ENCODE data around the gene SPEF2.
"Not testable (repeated sequence)": the region's sequence is repeated elsewhere in the genome, so short reads cannot be mapped to it uniquely, and the experiment has no call there.

The SPEF2 gene

DNA sequence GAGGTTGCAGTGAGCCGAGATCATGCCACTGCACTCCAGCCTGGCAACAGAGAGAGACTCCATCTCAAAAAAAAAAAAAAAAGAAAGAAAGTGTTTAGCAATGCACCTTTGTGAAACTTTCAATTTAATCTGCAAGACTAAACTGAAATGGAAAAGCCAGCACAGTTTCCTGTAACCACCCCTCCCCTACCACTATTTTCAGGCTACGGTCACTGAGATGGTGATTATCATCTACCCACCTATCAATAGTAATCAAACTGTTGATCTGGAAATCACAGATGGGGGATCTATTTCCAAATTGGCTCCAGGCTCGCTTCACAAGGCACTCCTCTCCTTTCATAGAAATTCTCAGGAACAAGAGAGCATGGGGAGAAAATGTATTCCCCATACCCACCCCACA is 208.4 kb downstream of the SPEF2 start:
- DNase-seq = no peak

- DNase-seq = no peak
These were observed 208.9 kb downstream of the SPEF2 start for GRCh38 chr5:35826554-35826953.

GRCh38 chr5:35828082-35828598 is 210.5 kb downstream of the SPEF2 start:
- no peak for DNase-seq

- no peak for DNase-seq
These were observed 212.9 kb downstream of the SPEF2 start for GRCh38 chr5:35830587-35830986.

- DNase-seq = no peak
These were observed 215.1 kb downstream of the SPEF2 start for GRCh38 chr5:35832762-35833161.

DNA sequence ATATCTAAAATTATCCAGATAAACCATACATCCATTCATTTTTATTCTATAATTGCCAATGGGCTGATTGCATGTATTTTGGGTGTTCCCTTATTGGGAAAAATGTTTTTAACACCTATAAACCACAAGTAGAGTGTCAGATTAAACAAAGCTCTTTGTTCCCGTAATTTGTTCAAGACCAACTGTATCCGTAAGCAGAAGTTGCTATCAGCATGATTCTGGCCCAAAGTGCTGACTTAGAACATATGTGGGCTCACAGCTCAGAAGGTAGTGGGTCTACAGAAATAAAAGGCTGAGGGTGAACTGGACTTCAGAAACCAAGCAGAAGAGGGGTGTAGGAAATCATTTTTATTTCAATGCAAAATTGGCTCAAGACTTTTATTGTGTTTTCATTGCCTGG is 215.6 kb downstream of the SPEF2 start:
- DNase-seq = no peak

DNA sequence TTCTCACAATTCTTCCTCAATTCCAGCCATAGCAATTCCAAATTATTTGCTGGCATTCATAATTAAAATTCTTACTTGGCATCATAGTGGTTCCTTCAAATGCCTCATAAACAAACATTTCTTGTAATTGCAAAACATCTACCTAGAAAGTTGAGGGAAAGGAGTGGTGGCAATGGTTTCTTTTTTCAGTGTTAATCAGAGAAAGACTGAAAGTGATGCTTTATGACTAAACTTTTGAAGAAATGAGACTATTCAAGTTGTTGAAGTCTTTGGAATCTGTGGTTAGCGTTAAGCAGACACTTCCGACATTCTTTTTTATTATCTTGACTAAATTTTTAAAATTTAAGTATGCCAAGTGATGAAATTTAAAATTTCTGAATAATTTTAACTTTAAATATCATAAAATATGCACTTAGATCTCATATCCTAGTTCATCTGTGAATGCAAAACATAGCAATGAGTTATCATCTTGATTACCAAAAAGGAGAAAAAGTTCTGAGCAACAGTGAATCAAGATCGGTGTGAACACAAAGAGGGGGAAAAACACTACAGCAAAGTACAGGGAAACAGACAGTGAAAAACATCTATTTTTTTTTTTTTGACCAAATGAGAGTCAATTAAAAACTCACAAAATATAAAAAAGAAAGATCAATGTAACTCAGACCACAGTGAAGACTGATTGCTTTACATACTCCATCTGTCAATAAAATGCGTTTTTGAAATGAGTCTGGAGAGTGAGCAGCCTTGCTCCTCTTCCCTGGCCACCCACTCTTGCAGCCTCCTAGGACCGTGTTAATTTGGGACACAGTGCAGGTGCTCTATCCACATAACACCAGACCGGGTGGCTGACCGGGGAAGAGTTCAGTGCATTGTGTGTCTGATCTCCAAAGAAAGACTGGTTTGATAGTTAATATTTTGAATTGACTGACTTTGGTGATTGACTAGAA is 218.4 kb downstream of the SPEF2 start:
- DNase-seq = no peak

DNA sequence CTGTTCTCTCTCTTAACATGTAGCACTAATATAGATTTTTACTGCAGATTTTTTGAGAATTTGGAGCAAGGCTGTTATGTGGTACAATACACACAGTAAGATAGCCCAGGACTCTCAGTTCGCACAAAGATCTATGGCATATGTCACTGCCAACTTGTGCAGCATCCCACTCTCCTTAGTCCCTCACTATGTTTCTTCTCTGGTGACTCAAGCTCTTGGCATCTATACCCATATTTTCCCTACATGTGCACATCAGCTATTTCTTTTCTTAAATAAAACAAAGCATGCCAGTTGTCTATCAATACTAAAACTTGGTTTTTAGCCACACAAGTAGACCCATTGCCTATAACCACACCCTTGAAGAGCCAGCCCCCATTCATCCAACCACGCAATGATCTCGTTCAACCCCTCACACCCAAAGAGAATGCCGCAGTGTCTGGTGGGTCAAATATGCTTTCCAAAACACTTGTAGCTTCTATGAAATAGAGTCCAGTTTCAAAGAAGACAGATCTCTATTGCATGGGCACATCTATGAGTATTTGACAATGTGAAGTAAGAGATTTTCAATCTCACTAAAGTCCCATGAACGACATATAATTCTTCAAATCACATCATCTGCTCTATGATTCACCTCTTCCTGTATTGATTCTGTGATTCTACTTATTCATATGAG is 220.8 kb downstream of the SPEF2 start:
- no peak for DNase-seq

DNA sequence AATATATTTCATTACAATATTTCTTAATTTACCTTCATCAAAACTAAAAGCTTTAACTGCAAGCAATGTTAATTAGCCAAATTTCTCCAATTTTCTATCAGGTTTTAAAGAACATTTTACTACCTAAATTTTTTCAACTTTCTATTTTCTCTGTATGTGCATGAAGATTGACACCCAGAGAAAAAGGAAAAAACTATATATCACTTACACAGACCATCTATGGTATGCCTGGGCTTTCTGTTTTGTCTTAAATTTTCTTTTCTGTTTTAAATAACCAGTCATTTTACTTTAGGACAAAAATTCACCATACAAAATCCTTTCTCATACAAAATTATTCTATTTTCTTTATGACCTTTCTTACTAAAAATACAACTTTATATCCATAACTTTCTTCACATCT is 225.2 kb downstream of the SPEF2 start:
- no peak for DNase-seq

- not testable (repeated sequence) for DNase-seq
These were observed 227.8 kb downstream of the SPEF2 start for GRCh38 chr5:35845508-35845907.

- DNase-seq = no peak
These were observed 229.8 kb downstream of the SPEF2 start for GRCh38 chr5:35847491-35847890.

DNA sequence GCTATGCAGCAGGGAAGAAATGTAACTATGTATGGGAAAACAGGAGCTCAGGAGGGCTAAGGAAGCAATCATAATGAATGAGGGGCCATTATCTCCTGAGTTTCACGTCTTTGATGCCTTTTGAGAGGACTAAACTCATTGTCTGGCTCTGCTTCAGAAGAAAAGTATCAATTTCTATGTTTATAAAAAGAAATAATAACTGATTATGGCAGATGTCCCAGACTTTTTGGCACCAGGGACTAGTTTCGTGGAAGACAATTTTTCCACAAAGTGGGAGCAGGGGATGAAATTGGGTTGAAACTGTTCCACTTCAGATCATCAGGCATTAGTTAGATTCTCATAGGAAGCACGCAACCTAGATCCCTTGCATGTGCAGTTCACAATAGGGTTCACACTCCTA is 230.3 kb downstream of the SPEF2 start:
- DNase-seq = no peak

GRCh38 chr5:35849860-35850259 is 232.2 kb downstream of the SPEF2 start:
- DNase-seq = no peak

- no peak for DNase-seq
These were observed 233.5 kb downstream of the SPEF2 start for GRCh38 chr5:35850967-35851680.

DNA sequence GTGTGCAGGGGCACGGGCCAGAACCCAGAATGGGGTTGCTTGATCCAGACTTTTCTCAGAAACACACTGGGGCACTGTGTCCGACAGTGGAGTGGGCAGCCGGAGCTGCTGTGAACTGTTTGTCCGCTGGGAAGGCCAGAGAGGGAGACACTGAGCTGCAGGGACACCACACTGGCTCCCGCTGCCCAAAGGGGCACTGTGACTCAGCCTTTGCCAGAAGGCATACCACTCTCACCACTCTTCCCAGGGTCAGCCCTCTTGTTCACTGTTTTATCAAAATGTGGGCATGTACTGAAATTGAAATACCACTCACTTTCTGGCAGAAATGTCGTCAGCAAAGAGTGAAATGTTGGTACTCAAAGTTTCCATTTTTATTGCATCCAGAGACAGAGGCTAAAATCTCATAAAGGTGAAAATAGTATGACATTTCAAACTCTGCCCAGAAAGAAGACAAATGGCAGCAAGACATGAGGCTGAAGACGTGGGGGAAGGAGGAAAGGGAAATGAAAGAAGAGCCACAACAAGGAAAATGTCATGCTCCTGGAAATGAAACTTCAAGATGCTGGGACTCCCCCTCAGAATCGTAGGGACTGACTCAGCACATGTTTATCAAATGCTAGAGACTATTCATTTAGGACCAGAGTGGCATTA is 234.5 kb downstream of the SPEF2 start:
- DNase-seq = no peak

DNA sequence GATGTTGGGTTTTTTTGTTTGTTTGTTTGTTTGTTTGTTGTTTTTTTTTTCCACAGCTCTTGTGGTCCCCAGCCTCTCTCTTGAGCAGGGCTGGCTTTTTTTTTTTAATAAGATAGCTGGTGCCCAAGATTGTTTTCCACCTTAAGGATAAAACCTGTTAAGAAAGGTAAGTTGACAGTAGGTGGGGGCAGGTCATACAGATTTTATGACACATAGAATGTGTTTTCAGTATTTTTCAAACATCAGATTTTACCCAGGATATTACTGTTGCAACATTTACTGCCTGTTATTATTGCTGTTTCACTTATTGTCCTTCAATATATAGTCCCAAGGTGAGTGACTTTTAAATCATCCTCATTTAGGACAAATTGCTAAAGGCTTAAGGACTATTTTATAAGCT is 235.1 kb downstream of the SPEF2 start:
- DNase-seq = no peak

DNA sequence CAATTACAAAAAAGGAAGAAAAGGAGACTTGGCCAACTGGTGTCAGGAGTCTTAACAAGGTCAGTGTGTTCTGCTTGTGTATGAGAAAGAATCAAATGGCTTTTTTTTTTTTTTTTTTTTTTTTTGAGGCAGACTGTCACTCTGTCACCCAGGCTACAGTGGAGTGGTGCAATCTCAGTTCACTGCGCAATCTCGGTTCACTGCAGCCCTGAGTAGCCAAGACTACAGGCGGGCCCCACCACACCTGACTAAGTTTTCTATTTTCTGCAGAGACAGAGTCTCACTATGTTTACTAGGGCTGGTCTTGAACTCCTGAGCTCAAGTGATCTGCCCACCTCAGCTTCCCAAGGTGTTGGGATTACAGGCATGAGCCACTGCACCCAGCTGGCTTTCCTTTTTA is 236.0 kb downstream of the SPEF2 start:
- no peak for DNase-seq

DNA sequence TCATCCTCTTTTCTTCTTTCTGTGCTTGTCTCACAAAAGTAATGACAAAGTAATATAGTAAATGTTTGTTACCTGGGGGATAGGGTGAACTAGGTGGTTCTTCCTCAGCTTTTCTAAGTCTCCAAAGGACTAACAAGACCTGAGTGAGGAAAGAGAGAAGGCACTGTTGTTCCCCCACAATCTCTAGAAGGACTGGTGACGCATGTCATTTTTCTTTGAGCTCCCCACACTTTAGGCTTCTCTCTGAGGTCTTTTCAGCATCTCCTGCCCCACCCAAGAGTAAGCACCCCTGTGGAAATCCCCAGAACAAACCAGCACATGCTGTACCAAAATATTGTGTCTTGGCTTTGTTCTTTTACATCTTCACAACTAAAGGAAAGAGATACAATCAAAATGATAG is 236.6 kb downstream of the SPEF2 start:
- no peak for DNase-seq

DNA sequence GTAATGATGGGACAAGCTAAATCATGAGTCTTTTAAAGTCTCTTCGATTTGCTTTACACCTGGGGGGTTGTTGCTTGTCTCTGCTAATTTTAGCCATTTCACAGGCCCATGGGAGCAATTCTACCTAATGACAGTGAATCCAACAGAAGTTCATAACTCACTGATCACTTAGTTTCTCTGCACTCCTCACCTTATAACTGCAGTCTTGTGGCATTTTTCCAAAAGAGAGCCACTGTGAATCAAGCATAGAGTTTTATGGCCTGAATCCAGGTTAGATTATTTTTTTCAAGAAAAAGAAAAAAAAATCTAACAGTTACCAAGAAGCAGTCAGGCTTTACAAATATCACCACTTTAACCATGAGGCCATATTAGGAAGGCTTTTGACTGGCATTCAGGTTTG is 237.5 kb downstream of the SPEF2 start:
- no peak for DNase-seq

DNA sequence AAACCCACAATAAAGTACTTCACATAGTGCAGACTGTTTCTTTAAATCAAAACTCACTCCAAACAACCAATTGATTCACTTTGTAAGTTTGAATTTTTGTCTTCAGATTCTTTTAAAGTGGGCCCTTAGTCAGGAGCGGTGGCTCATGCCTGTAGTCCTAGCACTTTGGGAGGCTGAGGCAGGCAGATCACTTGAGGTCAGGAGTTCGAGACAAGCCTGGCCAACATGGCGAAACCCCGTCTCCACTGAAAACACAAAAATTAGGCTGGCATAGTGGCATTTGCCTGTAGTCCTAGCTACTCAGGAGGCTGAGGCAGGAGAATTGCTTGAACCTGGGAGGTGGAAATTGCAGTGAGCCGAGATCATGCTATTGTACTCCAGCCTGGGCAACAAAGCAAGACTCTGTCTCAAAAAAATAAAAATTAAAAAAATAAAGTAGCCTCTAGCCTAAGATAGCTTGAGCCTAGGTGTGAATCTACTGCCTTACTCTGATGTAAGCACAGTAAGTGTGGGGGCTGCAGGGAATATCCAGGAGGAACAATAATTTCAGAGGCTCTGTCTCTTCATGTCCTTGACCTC is 238.6 kb downstream of the SPEF2 start:
- not testable (repeated sequence) for DNase-seq

DNA sequence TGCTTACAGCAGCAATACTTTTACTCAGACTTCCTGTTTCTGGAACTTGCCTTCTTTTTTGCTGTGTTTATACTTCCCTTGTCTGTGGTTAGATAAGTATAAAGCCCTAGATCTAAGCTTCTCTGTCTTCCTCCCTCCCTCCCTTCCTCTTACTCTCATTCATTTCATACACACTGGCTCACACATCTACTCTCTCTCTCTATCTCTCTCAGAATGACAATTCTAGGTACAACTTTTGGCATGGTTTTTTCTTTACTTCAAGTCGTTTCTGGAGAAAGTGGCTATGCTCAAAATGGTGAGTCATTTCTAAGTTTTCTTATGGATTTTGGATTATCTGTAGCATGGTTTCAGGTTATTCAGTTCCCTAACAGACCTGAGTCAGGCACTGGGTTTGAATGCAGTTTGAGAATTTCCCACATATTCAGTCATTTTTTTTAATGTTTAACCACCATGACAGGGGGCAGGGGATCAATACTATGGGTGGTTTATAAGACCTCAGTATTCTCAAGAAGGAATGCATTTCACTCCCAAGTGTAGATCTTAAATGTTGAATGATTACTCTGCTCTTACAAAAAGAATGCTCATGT is 239.2 kb downstream of the SPEF2 start, which contains the start of gene IL7R:
Gene IL7R (plus strand): TSS at position 127 of the 587 bp plus-strand sequence. CDS start 87 bp downstream, at position 214.
- DNase-seq = no peak
